ENCODE measurements around the gene MAN1B1.

DNA sequence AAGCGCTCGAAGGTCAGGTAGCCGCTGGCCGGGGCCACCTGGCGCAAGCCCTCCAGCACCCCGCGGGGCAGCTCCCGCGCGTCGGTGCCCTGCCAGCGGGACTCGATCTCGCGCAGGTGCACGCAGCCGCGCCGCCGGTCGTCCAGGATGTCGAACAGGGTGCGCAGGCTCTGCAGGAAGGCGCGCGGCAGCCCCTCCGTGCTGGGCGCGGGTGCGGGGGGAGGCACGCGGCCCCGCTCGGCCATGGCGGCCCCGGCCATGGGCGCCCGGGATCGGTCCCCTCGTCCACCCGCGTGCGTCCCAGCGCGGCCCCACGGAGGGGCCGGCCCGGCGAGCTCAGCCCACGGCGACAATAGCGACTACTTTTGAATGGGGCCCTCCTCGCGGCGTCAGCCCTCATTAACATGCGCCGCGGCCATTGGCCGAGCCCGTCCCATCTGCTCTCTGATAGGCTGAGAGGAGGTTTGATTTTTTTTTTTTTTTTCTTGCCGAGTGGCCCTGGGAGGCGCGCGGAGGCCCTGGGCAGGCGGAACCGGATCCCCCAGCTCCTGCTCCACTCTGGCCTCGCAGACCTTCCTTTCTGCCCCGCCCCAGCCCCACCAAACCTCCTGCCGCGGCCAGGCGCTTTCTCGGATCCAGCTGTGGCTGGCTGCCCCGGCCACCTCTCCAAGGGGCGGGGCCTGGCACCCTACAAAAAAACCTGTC, 16.4 kb upstream of the MAN1B1 start, which contains the start of gene SAPCD2:
- TF ChIP-seq, protein P1, sequence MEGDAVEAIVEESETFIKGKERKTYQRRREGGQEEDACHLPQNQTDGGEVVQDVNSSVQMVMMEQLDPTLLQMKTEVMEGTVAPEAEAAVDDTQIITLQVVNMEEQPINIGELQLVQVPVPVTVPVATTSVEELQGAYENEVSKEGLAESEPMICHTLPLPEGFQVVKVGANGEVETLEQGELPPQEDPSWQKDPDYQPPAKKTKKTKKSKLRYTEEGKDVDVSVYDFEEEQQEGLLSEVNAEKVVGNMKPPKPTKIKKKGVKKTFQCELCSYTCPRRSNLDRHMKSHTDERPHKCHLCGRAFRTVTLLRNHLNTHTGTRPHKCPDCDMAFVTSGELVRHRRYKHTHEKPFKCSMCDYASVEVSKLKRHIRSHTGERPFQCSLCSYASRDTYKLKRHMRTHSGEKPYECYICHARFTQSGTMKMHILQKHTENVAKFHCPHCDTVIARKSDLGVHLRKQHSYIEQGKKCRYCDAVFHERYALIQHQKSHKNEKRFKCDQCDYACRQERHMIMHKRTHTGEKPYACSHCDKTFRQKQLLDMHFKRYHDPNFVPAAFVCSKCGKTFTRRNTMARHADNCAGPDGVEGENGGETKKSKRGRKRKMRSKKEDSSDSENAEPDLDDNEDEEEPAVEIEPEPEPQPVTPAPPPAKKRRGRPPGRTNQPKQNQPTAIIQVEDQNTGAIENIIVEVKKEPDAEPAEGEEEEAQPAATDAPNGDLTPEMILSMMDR (IDR thresholded peaks at IDR 0.05), result no peak
- no peak for TF ChIP-seq POLR2AphosphoS5 (IDR thresholded peaks at IDR 0.05)
